ENCODE measurements around the gene KNDC1. TPM values are rescaled to one million over a fixed set of nuclear protein-coding genes. Genes with fewer than 3 reads are reported as not detected.

KNDC1 gene
- total RNA-seq, 1 donor from 2014 or later, result 0.55 TPM

DNA sequence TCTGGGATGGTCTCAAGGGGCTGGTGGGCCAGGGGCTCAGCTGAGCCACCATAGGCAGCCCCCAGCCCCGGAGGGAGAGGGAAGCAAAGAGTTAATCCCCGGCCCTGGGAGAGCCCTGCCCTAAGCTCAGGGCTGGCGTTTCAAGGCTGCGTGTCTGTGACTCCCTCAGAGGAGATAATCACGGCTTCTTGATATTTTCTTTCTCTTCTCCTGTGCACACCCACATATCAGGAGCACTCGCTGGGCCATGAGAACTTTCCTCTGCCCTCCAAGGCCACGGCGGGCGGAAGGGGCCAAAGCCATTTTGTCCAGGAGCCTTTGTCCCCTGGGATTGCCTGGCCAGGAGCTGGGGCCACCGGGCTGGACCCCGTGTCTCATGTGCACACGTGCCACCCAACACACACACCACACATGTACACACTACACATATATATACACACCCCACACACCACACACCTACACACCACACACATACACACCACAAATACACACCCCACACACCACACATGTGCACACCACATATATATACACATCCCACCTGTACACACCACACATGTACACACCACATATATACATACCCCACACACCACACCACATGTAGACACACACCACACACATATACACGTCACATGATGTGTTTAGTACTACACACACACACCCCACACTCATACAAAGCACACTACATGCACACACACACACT lies 94.6 kb downstream of the KNDC1 start:
- H3K27me3 Mint-ChIP-seq (ENCODE audit: low read depth), result peaks cover 15% of the 10 kb centered on the region
- H3K4me1 Mint-ChIP-seq (ENCODE audit: low read depth), result peaks cover 7% of the 10 kb centered on the region
- no peaks in the 10 kb centered on the region for H3K36me3 Mint-ChIP-seq (ENCODE audit: low read depth)
- no peak for DNase-seq (ENCODE audit: low spot score)
- no peaks in the 10 kb centered on the region for H3K9me3 Mint-ChIP-seq (ENCODE audit: low read depth)
- H3K27ac Mint-ChIP-seq (ENCODE audit: unreplicated experiment), result no peak overlapping the region
- TF ChIP-seq, protein P1, sequence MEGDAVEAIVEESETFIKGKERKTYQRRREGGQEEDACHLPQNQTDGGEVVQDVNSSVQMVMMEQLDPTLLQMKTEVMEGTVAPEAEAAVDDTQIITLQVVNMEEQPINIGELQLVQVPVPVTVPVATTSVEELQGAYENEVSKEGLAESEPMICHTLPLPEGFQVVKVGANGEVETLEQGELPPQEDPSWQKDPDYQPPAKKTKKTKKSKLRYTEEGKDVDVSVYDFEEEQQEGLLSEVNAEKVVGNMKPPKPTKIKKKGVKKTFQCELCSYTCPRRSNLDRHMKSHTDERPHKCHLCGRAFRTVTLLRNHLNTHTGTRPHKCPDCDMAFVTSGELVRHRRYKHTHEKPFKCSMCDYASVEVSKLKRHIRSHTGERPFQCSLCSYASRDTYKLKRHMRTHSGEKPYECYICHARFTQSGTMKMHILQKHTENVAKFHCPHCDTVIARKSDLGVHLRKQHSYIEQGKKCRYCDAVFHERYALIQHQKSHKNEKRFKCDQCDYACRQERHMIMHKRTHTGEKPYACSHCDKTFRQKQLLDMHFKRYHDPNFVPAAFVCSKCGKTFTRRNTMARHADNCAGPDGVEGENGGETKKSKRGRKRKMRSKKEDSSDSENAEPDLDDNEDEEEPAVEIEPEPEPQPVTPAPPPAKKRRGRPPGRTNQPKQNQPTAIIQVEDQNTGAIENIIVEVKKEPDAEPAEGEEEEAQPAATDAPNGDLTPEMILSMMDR (IDR thresholded peaks at IDR 0.05), result no peak
- no peak overlapping the region for H3K4me3 Mint-ChIP-seq (ENCODE audit: unreplicated experiment)

DNA sequence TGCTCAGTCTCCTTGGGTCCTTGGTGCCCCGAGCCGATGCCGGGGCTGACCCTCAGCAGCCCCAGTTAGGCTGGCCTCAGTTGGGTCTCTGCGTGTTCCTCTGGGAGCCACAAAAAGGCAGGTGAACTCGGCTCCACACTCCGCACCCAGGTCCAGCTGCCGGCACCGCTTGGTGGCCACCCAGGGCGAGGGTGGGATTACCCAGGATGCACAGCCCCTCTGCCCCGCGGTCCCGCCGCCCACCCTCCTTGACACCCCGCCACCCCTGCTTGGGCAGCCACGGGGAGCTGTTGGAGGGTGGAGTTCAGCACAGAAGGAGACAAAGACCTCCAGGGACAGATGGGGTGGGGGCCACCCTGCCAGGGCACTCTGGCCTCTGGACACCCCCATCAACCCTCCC lies 95.3 kb downstream of the KNDC1 start:
- Mint-ChIP-seq H3K36me3 (ENCODE audit: low read depth) (no peaks in the 10 kb centered on the region), H3K27me3 (ENCODE audit: low read depth) (peaks cover 8% of the 10 kb centered on the region), H3K4me3 (ENCODE audit: unreplicated experiment) (no peak overlapping the region), H3K9me3 (ENCODE audit: low read depth) (no peaks in the 10 kb centered on the region), H3K4me1 (ENCODE audit: low read depth) (peaks cover 14% of the 10 kb centered on the region), H3K27ac (ENCODE audit: unreplicated experiment) (no peak overlapping the region)
- TF ChIP-seq, protein P1 (IDR thresholded peaks at IDR 0.05), result no peak
- DNase-seq (ENCODE audit: low spot score), result no peak

DNA sequence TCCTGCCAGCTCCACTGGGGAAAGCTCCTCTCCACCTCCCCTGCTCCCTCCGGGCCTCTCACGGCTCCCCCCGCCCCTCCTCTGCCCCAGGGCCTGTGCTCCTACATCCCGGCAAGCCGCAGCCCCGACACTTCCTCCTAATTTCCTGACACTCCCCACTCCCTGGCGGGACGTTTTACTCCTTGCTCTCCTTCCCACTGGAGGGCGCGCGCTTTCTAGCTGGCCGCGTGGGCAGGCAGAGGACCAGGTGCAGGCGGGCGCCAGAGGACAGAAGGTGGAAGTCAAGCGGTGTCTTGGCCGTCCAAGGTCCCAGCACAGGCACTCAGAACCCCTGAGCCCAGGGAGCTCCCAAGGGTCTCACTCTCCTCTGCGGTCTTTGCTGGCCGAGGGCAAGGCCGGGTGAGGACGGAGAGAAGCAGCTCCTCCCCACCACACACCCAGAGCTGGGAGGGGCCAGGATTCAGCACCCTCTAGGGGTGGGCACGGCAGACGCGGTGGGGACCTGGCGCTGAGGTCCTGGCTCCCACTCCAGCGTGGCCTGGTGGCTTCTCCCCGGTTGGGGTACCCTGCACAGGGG lies 97.6 kb downstream of the KNDC1 start:
- Mint-ChIP-seq H3K9me3 (ENCODE audit: low read depth) (no peaks in the 10 kb centered on the region), H3K4me1 (ENCODE audit: low read depth) (peaks cover 14% of the 10 kb centered on the region), H3K4me3 (ENCODE audit: unreplicated experiment) (no peak overlapping the region), H3K27ac (ENCODE audit: unreplicated experiment) (no peak overlapping the region), H3K36me3 (ENCODE audit: low read depth) (no peaks in the 10 kb centered on the region), H3K27me3 (ENCODE audit: low read depth) (peaks cover 4% of the 10 kb centered on the region)
- TF ChIP-seq, protein P1 (IDR thresholded peaks at IDR 0.05), result peak; percentile 48
- no peak for DNase-seq (ENCODE audit: low spot score)

DNA sequence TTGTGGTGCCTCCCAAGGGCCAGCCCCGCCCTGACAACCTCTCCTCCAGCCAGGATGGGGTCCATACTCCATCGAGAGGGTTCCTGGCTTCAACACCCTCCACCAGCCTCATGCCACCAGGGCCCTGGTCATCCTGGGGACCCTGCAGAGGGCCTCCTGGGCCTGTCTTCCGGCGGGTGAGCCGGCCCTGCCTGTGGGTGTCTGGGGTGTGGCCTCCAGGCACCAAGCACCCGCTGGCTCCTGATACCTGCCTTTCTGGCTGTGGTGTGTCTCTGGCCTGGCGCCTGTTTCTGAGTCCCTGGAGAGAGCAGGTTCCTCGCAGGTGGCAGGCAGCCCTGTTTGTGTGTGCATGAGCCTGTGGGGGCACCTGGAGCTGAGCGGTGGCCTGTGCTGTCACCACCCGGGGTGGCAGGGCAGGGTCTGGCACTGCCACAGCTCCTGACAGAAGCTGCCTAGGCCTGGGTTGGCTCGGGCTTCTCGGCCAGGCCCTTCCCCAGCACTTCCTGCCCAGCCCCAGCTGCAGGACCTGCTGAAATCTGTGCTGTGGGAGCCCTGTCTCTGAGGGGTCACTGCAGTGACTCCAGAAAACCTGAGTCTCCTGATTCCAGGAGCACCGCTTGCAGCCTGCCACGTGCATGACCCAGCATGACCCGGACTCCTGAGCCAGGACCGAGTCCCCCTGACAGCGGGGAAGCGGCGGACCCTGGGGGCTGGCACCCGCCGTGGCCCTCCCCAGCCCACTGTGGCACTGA lies 98.2 kb downstream of the KNDC1 start:
- H3K9me3 Mint-ChIP-seq (ENCODE audit: low read depth), result no peaks in the 10 kb centered on the region
- H3K4me3 Mint-ChIP-seq (ENCODE audit: unreplicated experiment), result no peak overlapping the region
- H3K36me3 Mint-ChIP-seq (ENCODE audit: low read depth), result no peaks in the 10 kb centered on the region
- peaks cover 14% of the 10 kb centered on the region for H3K4me1 Mint-ChIP-seq (ENCODE audit: low read depth)
- DNase-seq (ENCODE audit: low spot score), result no peak
- H3K27me3 Mint-ChIP-seq (ENCODE audit: low read depth), result peaks cover 4% of the 10 kb centered on the region
- H3K27ac Mint-ChIP-seq (ENCODE audit: unreplicated experiment), result no peak overlapping the region
- TF ChIP-seq, protein P1 (IDR thresholded peaks at IDR 0.05), result no peak

- Mint-ChIP-seq H3K4me1 (ENCODE audit: low read depth) (peaks cover 14% of the 10 kb centered on the region), H3K4me3 (ENCODE audit: unreplicated experiment) (no peak overlapping the region), H3K27ac (ENCODE audit: unreplicated experiment) (peak overlapping the region; percentile 93), H3K27me3 (ENCODE audit: low read depth) (peaks cover 4% of the 10 kb centered on the region), H3K36me3 (ENCODE audit: low read depth) (no peaks in the 10 kb centered on the region), H3K9me3 (ENCODE audit: low read depth) (no peaks in the 10 kb centered on the region)
- TF ChIP-seq, protein P1 (IDR thresholded peaks at IDR 0.05), result peak; percentile 10
- no peak for DNase-seq (ENCODE audit: low spot score)
These were observed 99.0 kb downstream of the KNDC1 start for GRCh38 chr10:133258818-133259601.

All from chondrocyte (in vitro differentiated cells).